HEK293 (cell line): Measurements from ENCODE around the gene JMJD7.

Source experiments
- CTCF ChIA-PET: fragments of 350-600 bp; formaldehyde crosslinking; extraction: SDS; loops from one replicate; lab custom pipeline; 2021; ENCODE audit warnings: antibody characterized with exemption; lab: Yijun Ruan, JAX
- POLR2A ChIA-PET: fragments of 300-600 bp; formaldehyde crosslinking; extraction: SDS; loops from one replicate; lab custom pipeline; 2020; ENCODE audit warnings: antibody characterized with exemption, inconsistent platforms; lab: Yijun Ruan, JAX
- H3K27ac ChIP-seq: fragments of 200-500 bp; sonication (Bioruptor generic); 2 replicates; pipeline ENCODE4 v1.5.1; 2014; ENCODE audit warnings: low read depth, low read length, control low read depth, inconsistent platforms; ENCODE audit errors: extremely low read depth
- H3K36me3 ChIP-seq, 2 experiments: fragments of 200-500 bp in 1 of 2; sonication (Bioruptor generic) in 1 of 2; 1 replicate in 1 of 2; 2 replicates in 1 of 2; pipeline ENCODE4 v1.5.1; 2014 to 2017; ENCODE audit warnings: inconsistent platforms in 2 of 2, low read length in 2 of 2; ENCODE audit not compliant: control insufficient read depth in 2 of 2, insufficient read depth in 1 of 2
- H3K4me1 ChIP-seq: fragments of 200-500 bp; sonication (Bioruptor generic); 2 replicates; pipeline ENCODE4 v1.5.1; 2014; ENCODE audit warnings: mild to moderate bottlenecking, low read length, inconsistent platforms; ENCODE audit not compliant: control insufficient read depth, insufficient read depth
- H3K4me3 ChIP-seq: 2 replicates; pipeline ENCODE4 v1.5.1; 2011; ENCODE audit warnings: low read depth, mild to moderate bottlenecking, control low read depth, low read length, moderate library complexity
- H3K9me3 ChIP-seq: fragments of 200-500 bp; sonication (Bioruptor generic); 2 replicates; pipeline ENCODE4 v1.5.1; 2014; ENCODE audit warnings: low read depth, low read length, inconsistent platforms; ENCODE audit not compliant: control insufficient read depth, insufficient read depth
- AEBP2 ChIP-seq: fragments of 450-650 bp; formaldehyde crosslinking; IDR thresholded peaks from 2 replicates; pipeline ENCODE4 v1.5.1; 2016; ENCODE audit warnings: missing biosample characterization, missing genetic modification characterization, borderline replicate concordance
- HOXA7 ChIP-seq: sonication (generic); formaldehyde crosslinking; IDR thresholded peaks from 2 replicates; pipeline ENCODE4 v1.8.1; 2022; ENCODE audit warnings: missing genetic modification reagents, borderline replicate concordance
- MEIS1 ChIP-seq: sonication (generic); formaldehyde crosslinking; IDR thresholded peaks from 2 replicates; pipeline ENCODE4 v1.8.1; 2022; ENCODE audit warnings: missing genetic modification reagents, mild to moderate bottlenecking, borderline replicate concordance
- PBX3 ChIP-seq: sonication (generic); formaldehyde crosslinking; IDR thresholded peaks from 2 replicates; pipeline ENCODE4 v1.8.1; 2022; ENCODE audit warnings: mild to moderate bottlenecking, moderate library complexity, missing genetic modification reagents
- SP7 ChIP-seq: fragments of 450-650 bp; formaldehyde crosslinking; IDR thresholded peaks from 2 replicates; pipeline ENCODE4 v1.5.1; 2016; ENCODE audit warnings: missing biosample characterization, missing genetic modification characterization
- ZBTB17 ChIP-seq: fragments of 450-650 bp; formaldehyde crosslinking; IDR thresholded peaks from 2 replicates; pipeline ENCODE4 v1.5.1; 2016; ENCODE audit warnings: missing biosample characterization, missing genetic modification characterization
- ZFHX2 ChIP-seq: fragments of 450-650 bp; formaldehyde crosslinking; conservative IDR thresholded peaks from 2 replicates; pipeline ENCODE4 v1.5.1; 2016; ENCODE audit warnings: missing biosample characterization, missing genetic modification characterization
- ZNF146 ChIP-seq: fragments of 450-650 bp; formaldehyde crosslinking; IDR thresholded peaks from 2 replicates; pipeline ENCODE4 v1.5.1; 2016; ENCODE audit warnings: missing biosample characterization, missing genetic modification characterization
- ZNF175 ChIP-seq: fragments of 450-650 bp; formaldehyde crosslinking; IDR thresholded peaks from 2 replicates; pipeline ENCODE4 v1.5.1; 2016; ENCODE audit warnings: missing biosample characterization, missing genetic modification characterization
- ZNF2 ChIP-seq: fragments of 450-650 bp; formaldehyde crosslinking; IDR thresholded peaks from 2 replicates; pipeline ENCODE4 v1.5.1; 2016; ENCODE audit warnings: missing biosample characterization, missing genetic modification characterization
- ZNF214 ChIP-seq: fragments of 450-650 bp; formaldehyde crosslinking; IDR thresholded peaks from 2 replicates; pipeline ENCODE4 v1.5.1; 2017; ENCODE audit warnings: missing biosample characterization, mild to moderate bottlenecking, missing genetic modification characterization, borderline replicate concordance
- ZNF335 ChIP-seq: fragments of 450-650 bp; formaldehyde crosslinking; conservative IDR thresholded peaks from 2 replicates; pipeline ENCODE4 v1.5.1; 2016; ENCODE audit warnings: missing biosample characterization, missing genetic modification characterization
- ZNF350 ChIP-seq: fragments of 450-650 bp; formaldehyde crosslinking; IDR thresholded peaks from 2 replicates; pipeline ENCODE4 v1.5.0; 2017; ENCODE audit warnings: missing biosample characterization, mild to moderate bottlenecking, missing genetic modification characterization
- ZNF514 ChIP-seq: fragments of 450-650 bp; formaldehyde crosslinking; IDR thresholded peaks from 2 replicates; pipeline ENCODE4 v1.5.1; 2016; ENCODE audit warnings: missing biosample characterization, missing genetic modification characterization
- ZNF596 ChIP-seq: fragments of 450-650 bp; IDR thresholded peaks from 2 replicates; pipeline ENCODE4 v1.5.0; 2018; ENCODE audit warnings: missing biosample characterization, mild to moderate bottlenecking, missing genetic modification characterization, moderate library complexity
- ZNF621 ChIP-seq: fragments of 450-650 bp; formaldehyde crosslinking; IDR thresholded peaks from 2 replicates; pipeline ENCODE4 v1.5.1; 2017; ENCODE audit warnings: missing biosample characterization, missing genetic modification characterization
- ZNF707 ChIP-seq: fragments of 450-650 bp; formaldehyde crosslinking; IDR thresholded peaks from 2 replicates; pipeline ENCODE4 v1.5.1; 2016; ENCODE audit warnings: missing biosample characterization, missing genetic modification characterization
- ZNF747 ChIP-seq: fragments of 450-650 bp; formaldehyde crosslinking; IDR thresholded peaks from 2 replicates; pipeline ENCODE4 v1.5.1; 2016; ENCODE audit warnings: missing biosample characterization, missing genetic modification characterization
- ZNF776 ChIP-seq: fragments of 450-650 bp; formaldehyde crosslinking; IDR thresholded peaks from 2 replicates; pipeline ENCODE4 v1.5.0; 2017; ENCODE audit warnings: missing biosample characterization, missing genetic modification characterization, borderline replicate concordance
- TF ChIP-seq, protein P1 (sequence below): fragments of 450-650 bp; formaldehyde crosslinking; IDR thresholded peaks from 2 replicates; pipeline ENCODE4 v1.5.1; 2016; ENCODE audit warnings: missing biosample characterization, missing genetic modification characterization, borderline replicate concordance
- TF ChIP-seq, protein P2 (sequence below): fragments of 450-650 bp; formaldehyde crosslinking; IDR thresholded peaks from 2 replicates; pipeline ENCODE4 v1.5.1; 2017; ENCODE audit warnings: missing biosample characterization, missing genetic modification characterization

The JMJD7 gene

GRCh38 chr15:41790756-41791546 is 36.9 kb upstream of the JMJD7 start:
- Histone ChIP-seq H3K9me3 (no peaks in the 10 kb centered on the region), H3K36me3 (no peaks in the 10 kb centered on the region), H3K4me1 (no peaks in the 10 kb centered on the region), H3K27ac (no peak overlapping the region), H3K4me3 (no peak overlapping the region)
- TF ChIP-seq ZFHX2 (tag by site-specific recombination) (0 out of 2 replicates have a peak, but pooled peaks have one; percentile 20), PBX3 (CRISPR knock-in tag) (no peak)
- CTCF ChIA-PET = interaction anchor here (4.9 kb wide), 1 partner anchor 17 kb away, joined by 24 read pairs; the partner anchor contains the start of gene MAPKBP1
- POLR2A ChIA-PET = no interaction called here

DNA sequence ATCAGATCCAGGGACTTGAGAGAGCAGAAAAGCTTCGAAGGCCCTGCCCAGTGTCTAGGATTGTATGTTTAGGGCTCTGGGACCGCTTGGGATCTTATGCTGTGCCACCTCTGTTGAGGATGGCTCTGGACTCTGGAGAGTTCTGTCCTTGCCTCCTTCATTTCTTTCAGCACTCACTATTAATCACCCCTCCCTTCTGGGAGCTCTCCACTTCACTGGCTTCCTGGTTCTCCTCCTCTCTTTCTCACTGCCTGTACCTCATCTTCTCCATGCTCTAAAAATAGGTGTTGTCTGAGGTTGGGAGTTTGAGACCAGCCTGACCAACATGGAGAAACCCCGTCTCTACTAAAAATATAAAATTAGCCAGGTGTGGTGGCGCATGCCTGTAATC is 36.4 kb upstream of the JMJD7 start:
- no peak overlapping the region for H3K27ac ChIP-seq
- TF ChIP-seq ZNF747 (tag by site-specific recombination) (no peak), ZNF707 (tag by site-specific recombination) (no peak), ZNF175 (no peak), ZNF146 (tag by site-specific recombination) (no peak), SP7 (tag by site-specific recombination) (no peak), ZNF621 (tag by site-specific recombination) (no peak), ZNF2 (tag by site-specific recombination) (no peak), ZBTB17 (no peak)
- TF ChIP-seq, protein P1, sequence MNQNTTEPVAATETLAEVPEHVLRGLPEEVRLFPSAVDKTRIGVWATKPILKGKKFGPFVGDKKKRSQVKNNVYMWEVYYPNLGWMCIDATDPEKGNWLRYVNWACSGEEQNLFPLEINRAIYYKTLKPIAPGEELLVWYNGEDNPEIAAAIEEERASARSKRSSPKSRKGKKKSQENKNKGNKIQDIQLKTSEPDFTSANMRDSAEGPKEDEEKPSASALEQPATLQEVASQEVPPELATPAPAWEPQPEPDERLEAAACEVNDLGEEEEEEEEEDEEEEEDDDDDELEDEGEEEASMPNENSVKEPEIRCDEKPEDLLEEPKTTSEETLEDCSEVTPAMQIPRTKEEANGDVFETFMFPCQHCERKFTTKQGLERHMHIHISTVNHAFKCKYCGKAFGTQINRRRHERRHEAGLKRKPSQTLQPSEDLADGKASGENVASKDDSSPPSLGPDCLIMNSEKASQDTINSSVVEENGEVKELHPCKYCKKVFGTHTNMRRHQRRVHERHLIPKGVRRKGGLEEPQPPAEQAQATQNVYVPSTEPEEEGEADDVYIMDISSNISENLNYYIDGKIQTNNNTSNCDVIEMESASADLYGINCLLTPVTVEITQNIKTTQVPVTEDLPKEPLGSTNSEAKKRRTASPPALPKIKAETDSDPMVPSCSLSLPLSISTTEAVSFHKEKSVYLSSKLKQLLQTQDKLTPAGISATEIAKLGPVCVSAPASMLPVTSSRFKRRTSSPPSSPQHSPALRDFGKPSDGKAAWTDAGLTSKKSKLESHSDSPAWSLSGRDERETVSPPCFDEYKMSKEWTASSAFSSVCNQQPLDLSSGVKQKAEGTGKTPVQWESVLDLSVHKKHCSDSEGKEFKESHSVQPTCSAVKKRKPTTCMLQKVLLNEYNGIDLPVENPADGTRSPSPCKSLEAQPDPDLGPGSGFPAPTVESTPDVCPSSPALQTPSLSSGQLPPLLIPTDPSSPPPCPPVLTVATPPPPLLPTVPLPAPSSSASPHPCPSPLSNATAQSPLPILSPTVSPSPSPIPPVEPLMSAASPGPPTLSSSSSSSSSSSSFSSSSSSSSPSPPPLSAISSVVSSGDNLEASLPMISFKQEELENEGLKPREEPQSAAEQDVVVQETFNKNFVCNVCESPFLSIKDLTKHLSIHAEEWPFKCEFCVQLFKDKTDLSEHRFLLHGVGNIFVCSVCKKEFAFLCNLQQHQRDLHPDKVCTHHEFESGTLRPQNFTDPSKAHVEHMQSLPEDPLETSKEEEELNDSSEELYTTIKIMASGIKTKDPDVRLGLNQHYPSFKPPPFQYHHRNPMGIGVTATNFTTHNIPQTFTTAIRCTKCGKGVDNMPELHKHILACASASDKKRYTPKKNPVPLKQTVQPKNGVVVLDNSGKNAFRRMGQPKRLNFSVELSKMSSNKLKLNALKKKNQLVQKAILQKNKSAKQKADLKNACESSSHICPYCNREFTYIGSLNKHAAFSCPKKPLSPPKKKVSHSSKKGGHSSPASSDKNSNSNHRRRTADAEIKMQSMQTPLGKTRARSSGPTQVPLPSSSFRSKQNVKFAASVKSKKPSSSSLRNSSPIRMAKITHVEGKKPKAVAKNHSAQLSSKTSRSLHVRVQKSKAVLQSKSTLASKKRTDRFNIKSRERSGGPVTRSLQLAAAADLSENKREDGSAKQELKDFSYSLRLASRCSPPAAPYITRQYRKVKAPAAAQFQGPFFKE (tag by site-specific recombination) = no peak
- H3K4me1 ChIP-seq = no peaks in the 10 kb centered on the region
- H3K9me3 ChIP-seq = no peaks in the 10 kb centered on the region
- H3K36me3 ChIP-seq = no peaks in the 10 kb centered on the region
- ChIA-PET CTCF (no interaction called here), POLR2A (no interaction called here)
- no peak overlapping the region for H3K4me3 ChIP-seq

DNA sequence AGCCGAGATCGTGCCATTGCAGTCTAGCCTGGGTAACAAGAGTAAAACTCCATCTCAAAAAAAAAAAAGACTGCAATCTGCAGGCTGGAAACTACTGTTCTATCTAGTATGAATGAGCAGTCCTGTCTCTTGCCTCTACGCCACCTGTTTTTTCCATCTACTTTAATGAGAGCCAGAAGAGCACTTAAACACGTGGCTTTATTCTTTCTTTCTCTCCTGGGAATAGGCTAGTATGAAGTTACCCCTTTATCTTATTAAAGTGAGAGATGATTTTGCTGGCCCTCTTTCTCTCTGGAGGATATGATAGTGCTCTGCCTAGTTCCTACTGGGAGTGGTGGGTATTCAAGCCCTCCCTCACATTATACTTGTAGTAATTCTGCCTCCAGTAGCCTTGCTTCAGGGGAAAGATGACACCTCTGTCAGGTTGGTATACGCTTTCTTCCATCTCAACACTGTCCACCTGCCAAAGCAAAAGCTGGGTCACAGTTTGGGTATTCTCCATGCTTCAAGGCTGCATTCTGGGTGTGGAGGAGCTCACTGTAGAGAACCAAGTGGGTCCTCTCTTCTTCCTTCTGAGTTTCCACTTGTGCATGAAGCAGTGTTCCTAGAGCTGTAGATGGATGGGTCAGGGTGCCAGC is 35.8 kb upstream of the JMJD7 start:
- CTCF ChIA-PET = interaction anchor here (0.7 kb wide), 1 partner anchor 22 kb away, joined by 3 read pairs; no protein-coding TSS in a partner anchor
- no peaks in the 10 kb centered on the region for H3K4me1 ChIP-seq
- no peaks in the 10 kb centered on the region for H3K36me3 ChIP-seq
- H3K4me3 ChIP-seq = no peak overlapping the region
- H3K27ac ChIP-seq = no peak overlapping the region
- no peaks in the 10 kb centered on the region for H3K9me3 ChIP-seq
- POLR2A ChIA-PET = no interaction called here
- no peak for TF ChIP-seq HOXA7 (CRISPR knock-in tag)
- TF ChIP-seq AEBP2 (tag by site-specific recombination) = no peak
- no peak for TF ChIP-seq ZNF621 (tag by site-specific recombination)
- TF ChIP-seq ZNF514 (tag by site-specific recombination) = no peak
- no peak for TF ChIP-seq ZNF214 (tag by site-specific recombination)
- TF ChIP-seq ZNF596 (tag by site-specific recombination) = no peak
- no peak for TF ChIP-seq MEIS1 (CRISPR knock-in tag)
- TF ChIP-seq ZNF776 (tag by site-specific recombination) = no peak
- TF ChIP-seq, protein P2, sequence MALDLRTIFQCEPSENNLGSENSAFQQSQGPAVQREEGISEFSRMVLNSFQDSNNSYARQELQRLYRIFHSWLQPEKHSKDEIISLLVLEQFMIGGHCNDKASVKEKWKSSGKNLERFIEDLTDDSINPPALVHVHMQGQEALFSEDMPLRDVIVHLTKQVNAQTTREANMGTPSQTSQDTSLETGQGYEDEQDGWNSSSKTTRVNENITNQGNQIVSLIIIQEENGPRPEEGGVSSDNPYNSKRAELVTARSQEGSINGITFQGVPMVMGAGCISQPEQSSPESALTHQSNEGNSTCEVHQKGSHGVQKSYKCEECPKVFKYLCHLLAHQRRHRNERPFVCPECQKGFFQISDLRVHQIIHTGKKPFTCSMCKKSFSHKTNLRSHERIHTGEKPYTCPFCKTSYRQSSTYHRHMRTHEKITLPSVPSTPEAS (tag by site-specific recombination) = no peak
- no peak for TF ChIP-seq ZNF335 (tag by site-specific recombination)
- no peak for TF ChIP-seq ZNF350 (tag by site-specific recombination)
